SIG-M5 treated with dmso at 0.1 percent for 504 hours (cell line): Measurements from ENCODE around the gene SCN5A.

Source experiments
- DNase-seq: peaks from one replicate; lab custom pipeline; 2025; ENCODE audit not compliant: unreplicated experiment; lab: John Stamatoyannopoulos, UW

Gene SCN5A

GRCh38 chr3:38511546-38511945 is 137.9 kb downstream of the SCN5A start:
- DNase-seq, result no peak

GRCh38 chr3:38510631-38511030 is 138.9 kb downstream of the SCN5A start:
- DNase-seq, result no peak

- no peak for DNase-seq
Observed at GRCh38 chr3:38509732-38510131, 139.8 kb downstream of the SCN5A start.

- DNase-seq, result peak; percentile 17
Observed at GRCh38 chr3:38507120-38507519, 142.4 kb downstream of the SCN5A start.

- no peak for DNase-seq
Observed at GRCh38 chr3:38500688-38501417, 148.6 kb downstream of the SCN5A start.
